ENCODE results near the gene MAPT. TPM values are rescaled to one million over a fixed set of nuclear protein-coding genes. Genes with fewer than 3 reads are reported as not detected.
"Not testable (repeated sequence)": the region's sequence is repeated elsewhere in the genome, so short reads cannot be mapped to it uniquely, and the experiment has no call there.

Gene MAPT
- total RNA-seq, 1 experiment from 2014 or later: 37.5 TPM

- intact Hi-C loops (cut with micrococcal nuclease): no loop called here
- Histone ChIP-seq H4K20me1 (ENCODE audit: insufficient read depth) (no peaks in the 10 kb centered on the region), H3K27me3 (ENCODE audit: insufficient read depth, low read length) (no peaks in the 10 kb centered on the region), H3K4me3 (replicated peaks in 1 of 2; ENCODE audit: low read depth in 1 of 2, low read length in 2 of 2) (no peak overlapping the region), H3K9me3 (ENCODE audit: control insufficient read depth in 1 of 2, insufficient read depth in 1 of 2, low read depth in 1 of 2, low read length in 2 of 2) (no peaks in the 10 kb centered on the region), H3K9me2 (ENCODE audit: insufficient read depth) (no peaks in the 10 kb centered on the region), H3K79me2 (ENCODE audit: insufficient read depth, low read length) (no peaks in the 10 kb centered on the region), H2AFZ (ENCODE audit: low read depth, low read length, poor library complexity, severe bottlenecking) (no peak overlapping the region), H3K4me2 (ENCODE audit: low read length) (no peak overlapping the region), H3K36me3 (ENCODE audit: control insufficient read depth in 1 of 2, insufficient read depth in 2 of 2, low read length in 2 of 2) (no peaks in the 10 kb centered on the region), H3K27ac (ENCODE audit: low read depth, low read length) (no peak overlapping the region), H3K4me1 (ENCODE audit: control insufficient read depth in 1 of 2, insufficient read depth in 2 of 2, low read length in 2 of 2) (no peaks in the 10 kb centered on the region), H3K9ac (ENCODE audit: low read length) (no peak overlapping the region)
- POLR2A ChIA-PET: no interaction called here
- no peak for DNase-seq (ENCODE audit: low read depth, low spot score)
- no TSS peak for BruUV-seq (replicated peaks)
- ATAC-seq: no peak
- TF ChIP-seq SRF (IDR thresholded peaks at IDR 0.05; ENCODE audit: low read depth): no peak
- no peak for TF ChIP-seq FOSL1 (IDR thresholded peaks at IDR 0.05; ENCODE audit: low read depth)
- no peak for TF ChIP-seq ZFX (IDR thresholded peaks at IDR 0.05)
- no peak for TF ChIP-seq ATF3 (IDR thresholded peaks at IDR 0.05)
- no peak for TF ChIP-seq POLR2A (IDR thresholded peaks at IDR 0.05; ENCODE audit: borderline replicate concordance, extremely low read depth, insufficient read depth, insufficient read length)
- RAD21 ChIA-PET (ENCODE audit: low non-redundant PET in 1 of 2, low total read pairs in 2 of 2, uncharacterized antibody in 2 of 2, unreplicated experiment in 2 of 2): no interaction called here
- CTCF ChIA-PET: no interaction called here
Observed at GRCh38 chr17:45936610-45937009, 42.3 kb downstream of the MAPT start.

GRCh38 chr17:45937186-45937585, 42.8 kb downstream of the MAPT start:
- H4K20me1 ChIP-seq (ENCODE audit: insufficient read depth); ATAC-seq; H3K79me2 ChIP-seq (ENCODE audit: insufficient read depth, low read length); H3K9me2 ChIP-seq (ENCODE audit: insufficient read depth); BruUV-seq (replicated peaks); H2AFZ ChIP-seq (ENCODE audit: low read depth, low read length, poor library complexity, severe bottlenecking); H3K36me3 ChIP-seq (ENCODE audit: control insufficient read depth in 1 of 2, insufficient read depth in 2 of 2, low read length in 2 of 2); H3K4me2 ChIP-seq (ENCODE audit: low read length); H3K27me3 ChIP-seq (ENCODE audit: insufficient read depth, low read length); H3K9me3 ChIP-seq (ENCODE audit: control insufficient read depth in 1 of 2, insufficient read depth in 1 of 2, low read depth in 1 of 2, low read length in 2 of 2); H3K9ac ChIP-seq (ENCODE audit: low read length); CTCF ChIA-PET; DNase-seq (ENCODE audit: low read depth, low spot score); RAD21 ChIA-PET (ENCODE audit: low non-redundant PET in 1 of 2, low total read pairs in 2 of 2, uncharacterized antibody in 2 of 2, unreplicated experiment in 2 of 2); H3K4me3 ChIP-seq (replicated peaks in 1 of 2; ENCODE audit: low read depth in 1 of 2, low read length in 2 of 2); intact Hi-C loops (cut with micrococcal nuclease); H3K4me1 ChIP-seq (ENCODE audit: control insufficient read depth in 1 of 2, insufficient read depth in 2 of 2, low read length in 2 of 2); H3K27ac ChIP-seq (ENCODE audit: low read depth, low read length): not testable (repeated sequence)
- POLR2A ChIA-PET: interaction anchor here (0.6 kb wide), 1 partner anchor 795 kb away, joined by 3 read pairs; no protein-coding TSS in a partner anchor

Measured in HCT116 (cell line).